GM19455 (cell line): ENCODE data around the gene TMPRSS5.
"Not testable (repeated sequence)": the region's sequence is repeated elsewhere in the genome, so short reads cannot be mapped to it uniquely, and the experiment has no call there.

Experiments used
- ATAC-seq: cut with Tn5 transposase; IDR thresholded peaks from one replicate; pipeline ENCODE4 v1.9.1; 2021; ENCODE audit not compliant: unreplicated experiment

Gene TMPRSS5

GRCh38 chr11:113697756-113698407 is 8.2 kb downstream of the TMPRSS5 start:
- ATAC-seq, result no peak

GRCh38 chr11:113697111-113697510 is 9.0 kb downstream of the TMPRSS5 start:
- ATAC-seq, result no peak

GRCh38 chr11:113695207-113695606 is 10.9 kb downstream of the TMPRSS5 start:
- ATAC-seq, result no peak

- no peak for ATAC-seq
Observed at GRCh38 chr11:113694390-113694789, 11.7 kb downstream of the TMPRSS5 start.

- ATAC-seq, result no peak
Observed at GRCh38 chr11:113693030-113693429, 13.1 kb downstream of the TMPRSS5 start.

GRCh38 chr11:113690619-113691569 is 15.2 kb downstream of the TMPRSS5 start:
- no peak for ATAC-seq

- ATAC-seq, result no peak
Observed at GRCh38 chr11:113689768-113690618, 16.1 kb downstream of the TMPRSS5 start.

GRCh38 chr11:113685654-113686359 is 20.3 kb downstream of the TMPRSS5 start:
- no peak for ATAC-seq

GRCh38 chr11:113684496-113684895 is 21.6 kb downstream of the TMPRSS5 start:
- ATAC-seq, result no peak

GRCh38 chr11:113683481-113684046 is 22.5 kb downstream of the TMPRSS5 start:
- ATAC-seq, result no peak

- ATAC-seq, result no peak
Observed at GRCh38 chr11:113681711-113682413, 24.2 kb downstream of the TMPRSS5 start.

- ATAC-seq, result no peak
Observed at GRCh38 chr11:113681282-113681681, 24.8 kb downstream of the TMPRSS5 start.

GRCh38 chr11:113677685-113678084 is 28.4 kb downstream of the TMPRSS5 start:
- no peak for ATAC-seq

GRCh38 chr11:113675565-113675964 is 30.5 kb downstream of the TMPRSS5 start:
- no peak for ATAC-seq

GRCh38 chr11:113675003-113675561 is 31.0 kb downstream of the TMPRSS5 start:
- peak; percentile 68 for ATAC-seq

- ATAC-seq, result no peak
Observed at GRCh38 chr11:113674397-113674685, 31.8 kb downstream of the TMPRSS5 start.

- no peak for ATAC-seq
Observed at GRCh38 chr11:113673550-113674396, 32.3 kb downstream of the TMPRSS5 start.

GRCh38 chr11:113671914-113672313 is 34.2 kb downstream of the TMPRSS5 start:
- not testable (repeated sequence) for ATAC-seq

GRCh38 chr11:113670831-113671215 is 35.3 kb downstream of the TMPRSS5 start:
- no peak for ATAC-seq
